ENCODE results near the gene TMEM260. TPM values are rescaled to one million over a fixed set of nuclear protein-coding genes. Genes with fewer than 3 reads are reported as not detected.
A peak's percentile ranks its signal among the peaks of the same experiment; 100 is the strongest.

Gene TMEM260
- total RNA-seq, 2 experiments from 2014 or later = 20.0 to 23.0 TPM

GRCh38 chr14:56630707-56631106 is 51.1 kb downstream of the TMEM260 start:
- peaks cover 11% of the 10 kb centered on the region for H3K9me3 Mint-ChIP-seq
- H3K27ac Mint-ChIP-seq = no peak overlapping the region
- ChIA-PET CTCF (no interaction called here), POLR2A (no interaction called here)
- DNase-seq = no peak
- H3K27me3 Mint-ChIP-seq = no peaks in the 10 kb centered on the region
- no peak overlapping the region for H3K4me3 Mint-ChIP-seq
- H3K36me3 Mint-ChIP-seq (ENCODE audit: low read depth) = peaks cover 59% of the 10 kb centered on the region
- no peaks in the 10 kb centered on the region for H3K4me1 Mint-ChIP-seq

DNA sequence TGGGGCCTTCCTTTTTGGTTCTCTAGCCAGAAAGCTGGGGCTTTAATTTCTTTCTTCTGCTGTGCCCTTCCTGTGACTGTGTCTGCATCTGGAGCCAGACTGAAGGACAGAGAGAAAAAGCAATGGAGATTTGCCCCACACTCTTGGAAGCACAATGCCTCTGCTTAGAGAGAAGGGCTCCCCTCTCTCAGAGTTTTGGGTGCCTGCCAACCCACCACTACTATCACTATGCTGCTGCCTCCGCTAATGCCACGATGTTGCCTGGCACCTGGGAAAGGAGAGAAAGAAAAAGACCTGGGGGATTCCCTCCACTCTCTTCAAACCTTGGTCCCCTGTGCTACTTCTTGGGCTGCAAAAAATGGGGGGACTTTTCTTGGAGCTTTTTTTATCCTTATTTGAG is 52.6 kb downstream of the TMEM260 start:
- H3K27ac Mint-ChIP-seq = no peak overlapping the region
- ChIA-PET POLR2A (no interaction called here), CTCF (no interaction called here)
- H3K4me1 Mint-ChIP-seq = no peaks in the 10 kb centered on the region
- peaks cover 70% of the 10 kb centered on the region for H3K36me3 Mint-ChIP-seq (ENCODE audit: low read depth)
- DNase-seq = no peak
- H3K9me3 Mint-ChIP-seq = peaks cover 11% of the 10 kb centered on the region
- no peak overlapping the region for H3K4me3 Mint-ChIP-seq
- H3K27me3 Mint-ChIP-seq = no peaks in the 10 kb centered on the region

DNA sequence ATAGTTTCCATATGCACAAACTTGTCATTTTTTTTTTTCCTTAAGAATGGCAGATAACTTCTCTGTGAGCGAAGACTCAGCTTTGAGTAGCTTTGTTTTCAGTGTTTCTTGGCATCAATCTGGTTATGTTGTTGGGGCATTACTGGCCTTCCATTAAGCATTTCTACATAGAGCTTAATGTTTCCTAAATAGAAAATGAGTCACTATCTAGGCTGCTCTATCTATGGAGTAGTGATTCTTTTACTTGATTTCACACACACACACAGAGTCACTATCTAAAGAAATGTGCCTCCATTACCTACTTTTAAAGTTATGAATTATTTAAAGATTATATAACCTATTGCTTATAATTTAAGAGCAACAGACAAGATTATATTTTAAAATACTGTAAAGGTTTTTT is 53.9 kb downstream of the TMEM260 start:
- Mint-ChIP-seq H3K9me3 (peaks cover 11% of the 10 kb centered on the region), H3K27ac (no peak overlapping the region), H3K4me1 (no peaks in the 10 kb centered on the region), H3K27me3 (no peaks in the 10 kb centered on the region), H3K36me3 (ENCODE audit: low read depth) (peaks cover 71% of the 10 kb centered on the region), H3K4me3 (no peak overlapping the region)
- ChIA-PET CTCF (interaction anchor here (0.6 to 1.3 kb wide), 2 partner anchors 33 to 288 kb away, joined by 3 read pairs; no protein-coding TSS in a partner anchor), POLR2A (no interaction called here)
- no peak for DNase-seq

DNA sequence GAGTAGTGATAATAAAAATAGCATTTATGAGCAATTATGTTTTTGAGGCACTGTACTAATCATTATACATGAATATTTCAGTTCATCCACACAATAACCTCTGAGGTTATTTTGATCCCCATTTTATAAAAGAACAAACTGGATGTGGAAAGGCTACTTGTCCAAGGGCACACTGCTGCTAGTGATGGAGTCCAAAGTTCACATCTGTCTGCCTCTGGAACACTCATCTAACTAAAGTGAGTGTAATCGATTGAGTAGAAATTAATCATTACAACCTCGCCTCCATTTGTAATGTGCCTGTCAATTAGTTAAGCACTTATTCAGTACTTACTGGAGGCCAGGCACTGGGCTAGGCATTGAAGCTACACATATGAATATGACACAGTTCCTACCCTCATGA is 55.4 kb downstream of the TMEM260 start:
- H3K36me3 Mint-ChIP-seq (ENCODE audit: low read depth) = peaks cover 77% of the 10 kb centered on the region
- ChIA-PET CTCF (no interaction called here), POLR2A (no interaction called here)
- DNase-seq = no peak
- H3K27me3 Mint-ChIP-seq = no peaks in the 10 kb centered on the region
- H3K27ac Mint-ChIP-seq = no peak overlapping the region
- peaks cover 9% of the 10 kb centered on the region for H3K9me3 Mint-ChIP-seq
- no peaks in the 10 kb centered on the region for H3K4me1 Mint-ChIP-seq
- no peak overlapping the region for H3K4me3 Mint-ChIP-seq

DNA sequence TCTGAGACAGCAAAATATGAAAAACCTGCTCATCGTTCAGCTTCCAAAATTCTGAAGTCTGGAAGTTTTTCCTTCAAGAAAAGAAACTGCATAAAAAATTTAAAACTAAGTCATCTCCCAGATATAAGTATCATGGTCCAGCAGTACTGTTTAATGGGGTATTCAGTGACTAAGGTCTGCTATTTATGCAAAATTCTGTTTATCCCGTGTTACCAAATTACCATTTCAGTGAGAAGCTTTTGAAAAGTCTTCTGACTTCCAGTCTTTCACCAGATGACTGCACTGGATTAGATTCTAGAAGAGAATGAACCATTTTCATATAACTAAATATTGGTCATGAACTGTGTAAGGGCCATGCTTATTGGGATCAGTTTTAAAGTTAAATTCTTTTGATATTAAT is 67.9 kb downstream of the TMEM260 start:
- Mint-ChIP-seq H3K27ac (no peak overlapping the region), H3K4me1 (no peaks in the 10 kb centered on the region), H3K9me3 (no peaks in the 10 kb centered on the region), H3K4me3 (no peak overlapping the region), H3K36me3 (ENCODE audit: low read depth) (peaks cover 5% of the 10 kb centered on the region), H3K27me3 (no peaks in the 10 kb centered on the region)
- ChIA-PET POLR2A (no interaction called here), CTCF (interaction anchor here (0.6 kb wide), 1 partner anchor 415 kb away, joined by 3 read pairs; no protein-coding TSS in a partner anchor)
- DNase-seq = no peak

- H3K9me3 Mint-ChIP-seq = no peaks in the 10 kb centered on the region
- no peak overlapping the region for H3K27ac Mint-ChIP-seq
- no peaks in the 10 kb centered on the region for H3K27me3 Mint-ChIP-seq
- no peak for DNase-seq
- no peak overlapping the region for H3K4me3 Mint-ChIP-seq
- CTCF ChIA-PET = interaction anchor here (0.6 kb wide), 1 partner anchor 11 kb away, joined by 3 read pairs; no protein-coding TSS in a partner anchor
- no peaks in the 10 kb centered on the region for H3K4me1 Mint-ChIP-seq
- H3K36me3 Mint-ChIP-seq (ENCODE audit: low read depth) = peaks cover 5% of the 10 kb centered on the region
- POLR2A ChIA-PET = no interaction called here
These were observed 69.1 kb downstream of the TMEM260 start for GRCh38 chr14:56648508-56649301.

DNA sequence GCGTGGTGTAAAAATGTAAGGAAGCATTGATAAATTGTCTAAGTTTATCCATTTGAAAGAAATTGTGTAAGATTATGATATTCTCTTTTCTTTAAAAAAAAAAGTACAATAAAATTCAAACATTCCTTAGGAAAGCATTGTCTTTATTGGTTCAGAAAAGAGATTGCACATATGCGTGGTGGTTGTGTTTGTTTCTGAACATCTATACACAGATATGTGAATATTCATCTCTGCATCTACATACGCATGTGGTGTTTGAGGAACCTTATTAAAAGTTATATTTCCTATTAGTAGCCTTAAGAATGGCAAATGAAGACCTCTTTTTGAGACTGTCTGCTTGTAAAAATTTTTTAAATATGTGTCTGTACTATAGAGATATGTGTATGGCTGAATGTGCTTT is 69.8 kb downstream of the TMEM260 start:
- ChIA-PET POLR2A (no interaction called here), CTCF (no interaction called here)
- no peaks in the 10 kb centered on the region for H3K9me3 Mint-ChIP-seq
- no peaks in the 10 kb centered on the region for H3K4me1 Mint-ChIP-seq
- H3K4me3 Mint-ChIP-seq = no peak overlapping the region
- DNase-seq = no peak
- no peaks in the 10 kb centered on the region for H3K27me3 Mint-ChIP-seq
- peaks cover 5% of the 10 kb centered on the region for H3K36me3 Mint-ChIP-seq (ENCODE audit: low read depth)
- H3K27ac Mint-ChIP-seq = no peak overlapping the region

DNA sequence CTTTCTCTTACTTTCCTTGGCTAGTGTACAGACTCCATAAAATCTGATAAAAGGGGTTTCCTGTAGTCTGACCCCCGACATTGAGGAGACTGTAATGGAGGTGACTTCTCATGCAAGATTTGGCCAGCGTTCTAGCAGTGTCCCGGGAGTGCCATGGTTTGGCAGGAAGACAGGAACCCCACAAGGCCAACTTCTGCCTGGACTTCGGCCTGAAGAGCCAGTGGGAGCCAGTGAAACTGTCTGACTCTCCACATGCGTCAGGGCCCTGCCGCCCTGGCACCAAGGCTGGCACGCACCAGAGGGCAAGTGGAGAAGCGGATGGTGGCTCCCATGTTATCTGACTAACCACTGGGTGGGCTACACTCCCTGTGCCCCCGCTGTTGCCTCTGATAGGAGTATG is 70.5 kb downstream of the TMEM260 start:
- Mint-ChIP-seq H3K27me3 (no peaks in the 10 kb centered on the region), H3K4me3 (no peak overlapping the region), H3K27ac (no peak overlapping the region), H3K9me3 (no peaks in the 10 kb centered on the region), H3K4me1 (no peaks in the 10 kb centered on the region), H3K36me3 (ENCODE audit: low read depth) (peaks cover 5% of the 10 kb centered on the region)
- POLR2A ChIA-PET = no interaction called here
- CTCF ChIA-PET = no interaction called here
- no peak for DNase-seq

- no peaks in the 10 kb centered on the region for H3K27me3 Mint-ChIP-seq
- H3K9me3 Mint-ChIP-seq = no peaks in the 10 kb centered on the region
- H3K36me3 Mint-ChIP-seq (ENCODE audit: low read depth) = peaks cover 5% of the 10 kb centered on the region
- no peak overlapping the region for H3K4me3 Mint-ChIP-seq
- POLR2A ChIA-PET = no interaction called here
- no peak for DNase-seq
- no peak overlapping the region for H3K27ac Mint-ChIP-seq
- no peaks in the 10 kb centered on the region for H3K4me1 Mint-ChIP-seq
- CTCF ChIA-PET = interaction anchor here (0.5 kb wide), 1 partner anchor 8 kb away, joined by 3 read pairs; no protein-coding TSS in a partner anchor
These were observed 71.4 kb downstream of the TMEM260 start for GRCh38 chr14:56650979-56651378.

DNA sequence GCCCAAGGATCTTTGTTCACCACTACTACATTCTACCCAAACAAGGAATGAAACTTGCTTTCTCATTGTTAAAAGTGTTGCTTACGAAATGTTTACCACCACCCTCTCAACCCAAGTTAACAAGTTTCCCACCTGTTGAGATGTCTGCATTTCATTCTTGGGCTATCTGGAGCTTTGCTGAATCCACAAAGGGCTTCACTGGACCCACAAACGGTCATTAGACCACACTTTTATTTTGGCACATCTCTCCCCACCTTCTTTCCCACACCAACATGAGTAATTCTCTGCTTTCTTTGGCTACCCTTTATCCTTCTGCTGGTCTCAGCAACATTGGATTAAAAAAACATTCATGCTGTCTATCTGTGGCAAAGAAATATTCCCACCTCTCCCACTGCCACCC is 78.0 kb downstream of the TMEM260 start:
- Mint-ChIP-seq H3K27me3 (no peaks in the 10 kb centered on the region), H3K4me3 (no peak overlapping the region), H3K9me3 (no peaks in the 10 kb centered on the region), H3K36me3 (ENCODE audit: low read depth) (no peaks in the 10 kb centered on the region), H3K4me1 (no peaks in the 10 kb centered on the region), H3K27ac (no peak overlapping the region)
- DNase-seq = no peak
- CTCF ChIA-PET = no interaction called here
- POLR2A ChIA-PET = no interaction called here

GRCh38 chr14:56659378-56659777 is 79.8 kb downstream of the TMEM260 start:
- H3K9me3 Mint-ChIP-seq = no peaks in the 10 kb centered on the region
- ChIA-PET CTCF (no interaction called here), POLR2A (no interaction called here)
- DNase-seq = no peak
- H3K27me3 Mint-ChIP-seq = no peaks in the 10 kb centered on the region
- H3K4me3 Mint-ChIP-seq = no peak overlapping the region
- H3K27ac Mint-ChIP-seq = no peak overlapping the region
- no peaks in the 10 kb centered on the region for H3K4me1 Mint-ChIP-seq
- no peaks in the 10 kb centered on the region for H3K36me3 Mint-ChIP-seq (ENCODE audit: low read depth)

DNA sequence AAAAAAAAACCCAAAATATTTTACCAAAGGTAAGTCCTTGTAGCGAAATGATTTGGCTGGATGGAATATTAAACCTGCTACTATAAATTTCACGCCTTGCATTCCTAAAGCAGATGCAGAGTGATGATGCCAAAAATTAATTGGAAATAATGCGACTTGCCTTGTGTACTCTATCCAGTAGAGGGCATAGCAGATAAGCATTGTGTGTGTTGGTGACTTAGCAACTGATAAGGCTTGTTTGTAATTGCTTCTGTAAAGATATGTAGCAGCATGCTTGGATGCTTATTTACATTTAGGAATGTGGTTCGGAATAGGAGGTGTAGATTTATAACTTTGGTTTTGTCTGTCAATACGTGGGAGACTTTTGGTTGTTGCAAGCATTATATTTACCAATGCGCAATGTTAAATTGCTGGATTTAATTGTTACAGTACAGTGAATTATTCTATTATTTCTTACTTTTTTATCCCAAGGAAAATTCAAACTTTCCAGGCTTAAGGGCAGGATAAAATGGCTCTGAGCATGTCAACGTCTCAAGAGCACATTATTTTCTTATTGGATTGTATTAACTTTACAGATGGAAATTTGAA is 80.5 kb downstream of the TMEM260 start:
- Mint-ChIP-seq H3K27ac (no peak overlapping the region), H3K4me3 (no peak overlapping the region), H3K27me3 (no peaks in the 10 kb centered on the region), H3K9me3 (no peaks in the 10 kb centered on the region), H3K4me1 (no peaks in the 10 kb centered on the region), H3K36me3 (ENCODE audit: low read depth) (no peaks in the 10 kb centered on the region)
- ChIA-PET CTCF (no interaction called here), POLR2A (no interaction called here)
- DNase-seq = peak; percentile 6

DNA sequence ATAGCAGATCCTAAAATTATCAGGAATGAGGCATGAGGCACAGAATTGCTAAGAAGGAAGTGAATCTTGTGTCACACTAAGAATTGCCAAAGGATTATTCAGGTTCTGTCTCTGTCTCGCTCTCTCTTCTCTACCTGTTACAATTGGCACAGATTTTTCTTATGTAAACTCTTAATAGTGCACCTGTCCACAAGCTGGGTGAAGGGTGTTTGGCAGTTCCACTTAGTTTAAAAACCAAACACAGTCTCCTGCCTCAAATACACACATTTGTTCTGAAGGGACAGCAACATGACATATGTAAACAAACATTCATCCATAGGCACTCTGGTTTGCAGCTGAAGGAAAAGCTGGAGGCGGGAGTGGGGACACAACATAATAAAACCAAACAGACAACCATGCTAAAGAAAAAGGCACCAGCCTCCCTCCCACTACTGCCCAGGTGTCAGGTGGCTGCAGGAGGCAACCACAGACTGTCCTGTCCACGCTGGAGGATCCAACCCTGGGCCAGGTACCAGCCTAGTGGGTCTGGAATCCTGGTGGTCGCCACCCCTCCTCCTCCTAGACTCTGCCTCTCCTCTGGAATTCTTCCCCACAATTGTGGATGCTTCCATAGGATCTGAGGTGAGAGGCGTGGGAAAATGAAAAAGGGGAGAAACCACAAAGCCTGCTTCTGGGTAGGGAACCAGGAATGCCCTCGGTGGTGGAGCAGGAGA is 81.2 kb downstream of the TMEM260 start:
- Mint-ChIP-seq H3K27me3 (no peaks in the 10 kb centered on the region), H3K4me1 (no peaks in the 10 kb centered on the region), H3K36me3 (ENCODE audit: low read depth) (no peaks in the 10 kb centered on the region), H3K9me3 (peaks cover 4% of the 10 kb centered on the region), H3K27ac (no peak overlapping the region), H3K4me3 (no peak overlapping the region)
- ChIA-PET CTCF (no interaction called here), POLR2A (no interaction called here)
- no peak for DNase-seq

Data from activated CD4-positive, alpha-beta T cell treated with anti-CD3 and anti-CD28 coated beads, Interleukin-2, amount 10 ng/mL, durations not matched to agents 7 days and 5 days (primary cell).